HL-60 (cell line): ENCODE results near the gene LTV1.

ENCODE experiments used
- DNase-seq, 2 experiments: peaks; one replicate each; pipeline ENCODE4 v3.0.0-alpha.2; 2010 to 2020; ENCODE audit warnings: low read depth in 1 of 2, low spot score in 1 of 2
- H3K27ac ChIP-seq: fragments of 250-450 bp; sonication (Bioruptor Pico); replicated peaks from 2 replicates; pipeline ENCODE4 v1.5.1; 2020; ENCODE audit warnings: mild to moderate bottlenecking, moderate library complexity
- H3K27me3 ChIP-seq: fragments of 250-450 bp; sonication (Bioruptor Pico); 2 replicates; pipeline ENCODE4 v1.5.1; 2021; ENCODE audit warnings: mild to moderate bottlenecking, moderate library complexity; ENCODE audit not compliant: insufficient read depth, poor library complexity, severe bottlenecking
- H3K4me3 ChIP-seq: replicated peaks from 2 replicates; pipeline ENCODE4 v1.5.1; 2011; ENCODE audit warnings: mild to moderate bottlenecking, control low read depth, low read length; ENCODE audit not compliant: insufficient read depth
- GABPA ChIP-seq: IDR thresholded peaks from 2 replicates; pipeline ENCODE4 v1.6.1; 2012; ENCODE audit warnings: low read depth
- POLR2AphosphoS5 ChIP-seq: IDR thresholded peaks from 2 replicates; pipeline ENCODE4 v1.6.1; 2012; ENCODE audit warnings: low read depth
- SPI1 ChIP-seq: IDR thresholded peaks from 2 replicates; pipeline ENCODE4 v1.6.1; 2012; ENCODE audit warnings: low read depth, mild to moderate bottlenecking, borderline replicate concordance
- TF ChIP-seq, protein P1 (sequence below): IDR thresholded peaks from one replicate; pipeline ENCODE4 v1.5.1; 2011; ENCODE audit warnings: low read length, control low read depth, inconsistent platforms; ENCODE audit not compliant: insufficient read depth
- TF ChIP-seq, protein P2 (sequence below): IDR thresholded peaks from 2 replicates; pipeline ENCODE4 v1.6.1; 2012; ENCODE audit warnings: low read depth; ENCODE audit not compliant: insufficient replicate concordance

The LTV1 gene

DNA sequence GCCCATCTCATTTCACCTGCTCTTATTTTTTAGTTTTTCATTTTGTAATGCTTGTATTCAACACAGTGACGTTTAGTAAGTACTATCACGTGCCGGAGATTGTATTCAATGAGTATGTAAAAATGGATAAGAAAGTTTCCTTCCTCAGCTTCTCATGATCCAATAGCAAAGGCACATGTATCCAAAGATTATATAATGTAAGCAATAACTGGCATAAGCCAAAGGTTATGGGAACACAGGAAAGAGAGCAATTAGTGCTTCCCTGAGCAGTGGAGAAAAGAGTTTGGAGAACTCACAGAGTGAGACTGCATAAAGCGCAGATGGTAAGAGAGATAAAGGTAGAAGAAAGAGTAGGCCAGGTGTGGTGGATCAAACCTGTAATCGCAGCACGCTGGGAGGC lies 21.8 kb upstream of the LTV1 start:
- Histone ChIP-seq H3K4me3 (no peak overlapping the region), H3K27ac (no peak overlapping the region), H3K27me3 (no peaks in the 10 kb centered on the region)
- DNase-seq = no peak
- TF ChIP-seq SPI1 (no peak), POLR2AphosphoS5 (no peak), GABPA (no peak)
- TF ChIP-seq, protein P1, sequence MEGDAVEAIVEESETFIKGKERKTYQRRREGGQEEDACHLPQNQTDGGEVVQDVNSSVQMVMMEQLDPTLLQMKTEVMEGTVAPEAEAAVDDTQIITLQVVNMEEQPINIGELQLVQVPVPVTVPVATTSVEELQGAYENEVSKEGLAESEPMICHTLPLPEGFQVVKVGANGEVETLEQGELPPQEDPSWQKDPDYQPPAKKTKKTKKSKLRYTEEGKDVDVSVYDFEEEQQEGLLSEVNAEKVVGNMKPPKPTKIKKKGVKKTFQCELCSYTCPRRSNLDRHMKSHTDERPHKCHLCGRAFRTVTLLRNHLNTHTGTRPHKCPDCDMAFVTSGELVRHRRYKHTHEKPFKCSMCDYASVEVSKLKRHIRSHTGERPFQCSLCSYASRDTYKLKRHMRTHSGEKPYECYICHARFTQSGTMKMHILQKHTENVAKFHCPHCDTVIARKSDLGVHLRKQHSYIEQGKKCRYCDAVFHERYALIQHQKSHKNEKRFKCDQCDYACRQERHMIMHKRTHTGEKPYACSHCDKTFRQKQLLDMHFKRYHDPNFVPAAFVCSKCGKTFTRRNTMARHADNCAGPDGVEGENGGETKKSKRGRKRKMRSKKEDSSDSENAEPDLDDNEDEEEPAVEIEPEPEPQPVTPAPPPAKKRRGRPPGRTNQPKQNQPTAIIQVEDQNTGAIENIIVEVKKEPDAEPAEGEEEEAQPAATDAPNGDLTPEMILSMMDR = no peak
- TF ChIP-seq, protein P2, sequence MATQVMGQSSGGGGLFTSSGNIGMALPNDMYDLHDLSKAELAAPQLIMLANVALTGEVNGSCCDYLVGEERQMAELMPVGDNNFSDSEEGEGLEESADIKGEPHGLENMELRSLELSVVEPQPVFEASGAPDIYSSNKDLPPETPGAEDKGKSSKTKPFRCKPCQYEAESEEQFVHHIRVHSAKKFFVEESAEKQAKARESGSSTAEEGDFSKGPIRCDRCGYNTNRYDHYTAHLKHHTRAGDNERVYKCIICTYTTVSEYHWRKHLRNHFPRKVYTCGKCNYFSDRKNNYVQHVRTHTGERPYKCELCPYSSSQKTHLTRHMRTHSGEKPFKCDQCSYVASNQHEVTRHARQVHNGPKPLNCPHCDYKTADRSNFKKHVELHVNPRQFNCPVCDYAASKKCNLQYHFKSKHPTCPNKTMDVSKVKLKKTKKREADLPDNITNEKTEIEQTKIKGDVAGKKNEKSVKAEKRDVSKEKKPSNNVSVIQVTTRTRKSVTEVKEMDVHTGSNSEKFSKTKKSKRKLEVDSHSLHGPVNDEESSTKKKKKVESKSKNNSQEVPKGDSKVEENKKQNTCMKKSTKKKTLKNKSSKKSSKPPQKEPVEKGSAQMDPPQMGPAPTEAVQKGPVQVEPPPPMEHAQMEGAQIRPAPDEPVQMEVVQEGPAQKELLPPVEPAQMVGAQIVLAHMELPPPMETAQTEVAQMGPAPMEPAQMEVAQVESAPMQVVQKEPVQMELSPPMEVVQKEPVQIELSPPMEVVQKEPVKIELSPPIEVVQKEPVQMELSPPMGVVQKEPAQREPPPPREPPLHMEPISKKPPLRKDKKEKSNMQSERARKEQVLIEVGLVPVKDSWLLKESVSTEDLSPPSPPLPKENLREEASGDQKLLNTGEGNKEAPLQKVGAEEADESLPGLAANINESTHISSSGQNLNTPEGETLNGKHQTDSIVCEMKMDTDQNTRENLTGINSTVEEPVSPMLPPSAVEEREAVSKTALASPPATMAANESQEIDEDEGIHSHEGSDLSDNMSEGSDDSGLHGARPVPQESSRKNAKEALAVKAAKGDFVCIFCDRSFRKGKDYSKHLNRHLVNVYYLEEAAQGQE = no peak

DNA sequence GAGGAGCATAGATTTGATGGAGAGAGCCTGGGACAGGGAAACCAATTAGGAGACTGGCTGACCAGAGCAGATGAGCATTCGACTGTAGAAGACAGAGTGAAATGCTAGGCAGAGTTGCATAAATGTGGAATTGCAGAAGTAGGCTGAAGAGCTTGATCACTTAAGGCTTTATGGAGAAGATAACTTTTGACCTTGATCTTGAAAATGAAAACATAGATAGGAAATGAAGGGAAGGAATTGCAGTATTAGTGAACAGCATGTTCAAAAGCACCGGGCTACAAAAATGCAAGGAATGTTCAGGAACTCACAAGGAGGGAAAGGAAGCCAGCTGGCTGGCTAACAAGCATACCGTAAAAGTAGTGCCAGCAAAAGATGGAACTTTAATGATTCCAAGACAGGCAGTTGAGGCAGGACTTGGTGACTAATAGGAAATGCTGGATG lies 20.5 kb upstream of the LTV1 start:
- no peak overlapping the region for H3K27ac ChIP-seq
- no peak for TF ChIP-seq GABPA
- no peaks in the 10 kb centered on the region for H3K27me3 ChIP-seq
- H3K4me3 ChIP-seq = no peak overlapping the region
- DNase-seq = no peak

DNA sequence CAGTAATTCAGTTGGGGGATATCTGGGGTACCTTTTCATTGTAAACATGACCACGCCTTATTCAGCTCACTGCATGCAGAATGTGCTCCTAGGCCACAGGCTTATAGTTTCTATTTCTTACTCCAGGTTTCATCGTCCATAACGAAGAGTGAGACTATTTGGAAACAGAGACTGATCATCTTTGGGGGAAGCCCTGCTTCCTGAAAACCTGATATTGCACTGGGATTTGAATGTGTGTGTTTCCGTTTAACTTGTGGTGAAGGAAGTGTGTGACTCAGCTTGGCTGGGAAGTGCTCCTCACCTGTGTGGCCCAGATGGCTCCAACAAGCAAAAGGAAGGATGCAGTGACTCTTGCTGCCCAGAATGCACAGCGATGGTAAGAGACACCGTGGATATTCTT lies 19.6 kb upstream of the LTV1 start:
- TF ChIP-seq POLR2AphosphoS5 (no peak), GABPA (no peak), SPI1 (no peak)
- TF ChIP-seq, protein P1 = no peak
- TF ChIP-seq, protein P2 = no peak
- no peak overlapping the region for H3K4me3 ChIP-seq
- no peaks in the 10 kb centered on the region for H3K27me3 ChIP-seq
- DNase-seq = no peak
- H3K27ac ChIP-seq = no peak overlapping the region

- Histone ChIP-seq H3K27ac (no peak overlapping the region), H3K27me3 (no peaks in the 10 kb centered on the region), H3K4me3 (no peak overlapping the region)
- TF ChIP-seq, protein P2 = no peak
- no peak for TF ChIP-seq POLR2AphosphoS5
- no peak for TF ChIP-seq SPI1
- TF ChIP-seq GABPA = no peak
- TF ChIP-seq, protein P1 = no peak
- no peak for DNase-seq
These were observed 14.6 kb upstream of the LTV1 start for GRCh38 chr6:143828572-143828971.
